ENCODE measurements around the gene MAPK1IP1L. TPM values are rescaled to one million over a fixed set of nuclear protein-coding genes. Genes with fewer than 3 reads are reported as not detected.

Gene MAPK1IP1L
- total RNA-seq, 1 experiment from 2014 or later, result 45.7 TPM

DNA sequence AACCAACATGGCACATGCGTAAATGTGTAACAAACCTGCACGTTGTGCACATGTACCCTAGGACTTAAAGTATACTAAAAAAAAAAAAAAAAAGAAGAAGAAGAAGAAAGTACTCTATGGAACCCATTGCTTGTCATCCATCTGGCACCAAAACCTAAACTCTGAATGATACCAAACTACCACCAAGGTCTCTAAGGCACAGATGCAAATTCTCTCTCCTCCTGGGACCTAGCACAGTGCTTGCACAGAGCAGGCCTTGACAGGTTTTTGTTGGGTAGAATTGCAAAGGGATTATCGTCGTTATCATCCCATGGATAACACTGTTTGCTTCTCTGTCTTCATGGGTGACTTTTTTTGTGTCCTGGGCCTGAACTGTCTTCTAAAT is 64.4 kb downstream of the MAPK1IP1L start:
- no peak for DNase-seq
- H3K27me3 ChIP-seq (ENCODE audit: control insufficient read depth, insufficient read depth, low read length), result no peaks in the 10 kb centered on the region; the same call in 1 of the 2 replicates
- no peak overlapping the region for H3K4me3 ChIP-seq (ENCODE audit: insufficient read depth, low read depth, low read length)
- H3K36me3 ChIP-seq (replicated peaks; ENCODE audit: control insufficient read depth, insufficient read depth, low read length), result no peaks in the 10 kb centered on the region

DNA sequence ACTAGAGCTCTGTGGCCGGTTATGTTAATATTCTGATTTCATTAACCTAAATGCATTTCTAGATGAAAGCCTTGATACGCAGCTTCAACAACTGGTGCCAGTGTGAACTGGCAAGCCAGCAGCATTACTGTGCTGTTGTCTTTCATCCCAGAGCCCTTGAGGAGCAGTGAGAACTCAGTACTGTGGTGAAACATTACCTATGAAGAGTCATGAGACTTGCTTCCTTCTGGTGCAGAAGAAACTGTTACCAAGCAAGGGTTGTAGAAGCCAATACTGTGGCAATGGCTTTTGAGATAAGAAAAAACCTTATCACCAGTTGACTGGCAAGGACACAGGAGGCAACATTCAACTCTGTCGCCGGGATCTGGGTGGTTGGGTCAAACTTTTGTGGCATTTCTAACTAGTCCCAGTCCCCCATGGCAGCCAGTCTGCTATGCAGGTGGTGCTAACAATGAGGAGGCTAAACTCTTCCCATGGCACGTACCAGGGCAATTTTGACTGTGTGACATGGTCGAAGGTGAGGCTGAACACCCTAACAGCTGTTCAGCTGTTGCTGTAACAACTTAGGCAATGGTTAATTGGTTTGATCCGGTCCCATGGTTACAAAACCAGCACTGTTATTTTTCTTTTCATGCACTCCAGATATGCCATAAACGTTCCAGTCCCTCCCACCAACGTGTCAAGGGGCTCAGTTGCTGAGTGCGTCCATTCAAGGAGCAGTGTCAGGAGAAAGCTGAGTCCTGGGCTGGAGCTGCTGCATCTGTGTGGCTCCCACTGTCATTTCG is 65.0 kb downstream of the MAPK1IP1L start:
- Histone ChIP-seq H3K36me3 (replicated peaks; ENCODE audit: control insufficient read depth, insufficient read depth, low read length) (no peaks in the 10 kb centered on the region), H3K27me3 (ENCODE audit: control insufficient read depth, insufficient read depth, low read length) (no peaks in the 10 kb centered on the region; the same call in 1 of the 2 replicates), H3K4me3 (ENCODE audit: insufficient read depth, low read depth, low read length) (no peak overlapping the region)
- DNase-seq, result no peak

DNA sequence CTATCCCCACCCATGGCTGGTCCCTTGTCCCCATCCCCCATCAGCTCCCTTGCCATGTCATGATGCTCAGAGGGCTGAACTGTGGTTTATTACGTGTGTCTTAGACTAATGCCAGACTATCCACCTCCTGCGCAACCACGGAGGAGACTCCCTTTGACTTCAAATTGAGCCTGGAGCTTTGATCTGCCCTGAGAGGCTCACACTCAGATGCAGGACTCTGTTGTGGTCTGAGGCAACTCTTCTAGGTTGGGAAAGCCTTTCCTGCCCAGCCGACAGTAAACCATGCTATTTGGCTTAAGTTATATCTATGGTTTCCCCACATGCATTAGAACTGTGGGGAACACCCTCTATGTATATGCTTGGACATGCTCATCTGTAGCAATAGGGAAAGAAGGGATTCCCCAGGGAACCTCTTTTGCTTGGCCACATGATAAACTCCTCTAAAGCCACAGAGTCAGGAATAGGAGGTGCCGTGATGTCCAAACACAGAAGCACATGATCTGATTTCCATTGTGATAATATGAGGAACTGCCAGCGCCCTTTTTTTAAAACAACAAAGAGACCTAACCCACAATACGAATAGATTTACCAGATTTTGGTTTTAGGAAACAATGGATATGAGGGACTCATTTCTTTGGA is 66.5 kb downstream of the MAPK1IP1L start:
- Histone ChIP-seq H3K36me3 (replicated peaks; ENCODE audit: control insufficient read depth, insufficient read depth, low read length) (no peaks in the 10 kb centered on the region), H3K27me3 (ENCODE audit: control insufficient read depth, insufficient read depth, low read length) (no peaks in the 10 kb centered on the region; the same call in 1 of the 2 replicates), H3K4me3 (ENCODE audit: insufficient read depth, low read depth, low read length) (no peak overlapping the region)
- DNase-seq, result no peak

DNA sequence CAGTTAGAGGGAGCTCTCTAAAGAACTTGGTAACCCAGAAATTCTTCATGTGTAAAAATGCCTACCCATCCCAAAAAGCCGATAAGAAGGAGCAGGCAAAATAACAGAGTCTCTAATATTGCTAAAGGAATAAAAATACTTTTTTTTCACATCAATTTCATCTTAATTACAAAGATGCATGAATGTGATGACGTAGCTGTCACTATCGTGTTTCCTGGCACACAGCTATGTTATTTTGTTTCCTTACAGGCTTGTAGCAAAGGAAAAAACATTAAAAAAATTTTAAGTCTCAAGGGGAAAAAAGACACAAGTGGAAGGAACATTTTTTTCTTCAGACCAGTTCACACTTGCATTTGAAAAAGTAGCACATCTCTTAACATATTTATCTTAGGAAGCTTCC is 67.3 kb downstream of the MAPK1IP1L start:
- DNase-seq, result no peak

More for the DNA sequence above, 67.3 kb downstream of the MAPK1IP1L start:
- H3K27me3 ChIP-seq (ENCODE audit: control insufficient read depth, insufficient read depth, low read length), result no peaks in the 10 kb centered on the region; the same call in 1 of the 2 replicates
- no peak overlapping the region for H3K4me3 ChIP-seq (ENCODE audit: insufficient read depth, low read depth, low read length)
- no peaks in the 10 kb centered on the region for H3K36me3 ChIP-seq (replicated peaks; ENCODE audit: control insufficient read depth, insufficient read depth, low read length)

Other genes starting within 250 kb of the MAPK1IP1L start
- 5.5 and 12.1 TPM in 2 replicates for gene GCH1, start 148.8 kb upstream of the MAPK1IP1L start, total RNA-seq (2014; rRNA removed; shearing (Covaris generic))
- 39.4 and 70.4 TPM in 2 replicates for gene WDHD1, start 24.5 kb upstream of the MAPK1IP1L start, total RNA-seq (2014; rRNA removed; shearing (Covaris generic))
- gene SOCS4, start 24.4 kb upstream of the MAPK1IP1L start, total RNA-seq (2014; rRNA removed; shearing (Covaris generic)), result 7.7 and 9.8 TPM in 2 replicates
- gene LGALS3, start 77.6 kb downstream of the MAPK1IP1L start, total RNA-seq (2014; rRNA removed; shearing (Covaris generic)), result 0.18 and 1.6 TPM in 2 replicates
- 102 and 147 TPM in 2 replicates for gene DLGAP5, start 139.9 kb downstream of the MAPK1IP1L start, total RNA-seq (2014; rRNA removed; shearing (Covaris generic))
- 13.8 and 16.6 TPM in 2 replicates for gene FBXO34, start 219.8 kb downstream of the MAPK1IP1L start, total RNA-seq (2014; rRNA removed; shearing (Covaris generic))

All from H7 (cell line).